Prostate gland (tissue), 2 donors: Measurements from ENCODE around the gene AGBL5.

Experiments used
- POLR2A ChIP-seq: fragments of 450-650 bp; IDR thresholded peaks from one replicate; pipeline ENCODE4 v1.6.1; 2016; ENCODE audit warnings: antibody characterized with exemption, mild to moderate bottlenecking
- TF ChIP-seq, protein P1 (sequence below), 4 experiments: fragments of 200-600 bp in 2 of 4; fragments of 450-650 bp in 2 of 4; sonication (generic) in 2 of 4; IDR thresholded peaks; 1 replicate in 3 of 4; 2 replicates in 1 of 4; pipeline ENCODE4 v1.5.1; 2016 to 2019; ENCODE audit warnings: antibody characterized with exemption in 4 of 4, mild to moderate bottlenecking in 2 of 4, moderate library complexity in 2 of 4

DNA sequence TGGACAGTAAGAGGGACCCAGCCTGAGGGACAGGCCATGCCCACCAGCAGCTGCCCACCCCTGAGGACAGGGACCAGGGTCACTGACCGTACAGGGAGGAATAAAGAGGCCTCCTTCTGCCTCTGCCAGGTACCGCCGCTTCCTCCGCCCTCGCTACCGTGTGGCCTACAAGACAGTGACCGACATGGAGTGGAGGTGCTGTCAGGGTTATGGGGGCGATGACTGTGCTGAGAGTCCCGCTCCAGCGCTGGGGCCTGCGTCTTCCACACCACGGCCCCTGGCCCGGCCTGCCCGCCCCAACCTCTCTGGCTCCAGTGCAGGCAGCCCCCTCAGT lies 29.1 kb downstream of the AGBL5 start:
- TF ChIP-seq, protein P1, sequence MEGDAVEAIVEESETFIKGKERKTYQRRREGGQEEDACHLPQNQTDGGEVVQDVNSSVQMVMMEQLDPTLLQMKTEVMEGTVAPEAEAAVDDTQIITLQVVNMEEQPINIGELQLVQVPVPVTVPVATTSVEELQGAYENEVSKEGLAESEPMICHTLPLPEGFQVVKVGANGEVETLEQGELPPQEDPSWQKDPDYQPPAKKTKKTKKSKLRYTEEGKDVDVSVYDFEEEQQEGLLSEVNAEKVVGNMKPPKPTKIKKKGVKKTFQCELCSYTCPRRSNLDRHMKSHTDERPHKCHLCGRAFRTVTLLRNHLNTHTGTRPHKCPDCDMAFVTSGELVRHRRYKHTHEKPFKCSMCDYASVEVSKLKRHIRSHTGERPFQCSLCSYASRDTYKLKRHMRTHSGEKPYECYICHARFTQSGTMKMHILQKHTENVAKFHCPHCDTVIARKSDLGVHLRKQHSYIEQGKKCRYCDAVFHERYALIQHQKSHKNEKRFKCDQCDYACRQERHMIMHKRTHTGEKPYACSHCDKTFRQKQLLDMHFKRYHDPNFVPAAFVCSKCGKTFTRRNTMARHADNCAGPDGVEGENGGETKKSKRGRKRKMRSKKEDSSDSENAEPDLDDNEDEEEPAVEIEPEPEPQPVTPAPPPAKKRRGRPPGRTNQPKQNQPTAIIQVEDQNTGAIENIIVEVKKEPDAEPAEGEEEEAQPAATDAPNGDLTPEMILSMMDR (IDR thresholded peaks at IDR 0.05), result no peak
- TF ChIP-seq POLR2A, result no peak
